ENCODE measurements around the gene PUM1.
"Not testable (repeated sequence)": the region's sequence is repeated elsewhere in the genome, so short reads cannot be mapped to it uniquely, and the experiment has no call there.

The PUM1 gene

GRCh38 chr1:30990591-30990990 lies 74.9 kb downstream of the PUM1 start:
- no peak for DNase-seq

GRCh38 chr1:30988045-30988444 lies 77.5 kb downstream of the PUM1 start:
- DNase-seq, result no peak

- no peak for DNase-seq
Observed at GRCh38 chr1:30986755-30987154, 78.8 kb downstream of the PUM1 start.

- no peak for DNase-seq
Observed at GRCh38 chr1:30984991-30985503, 80.5 kb downstream of the PUM1 start.

GRCh38 chr1:30984165-30984889 lies 81.2 kb downstream of the PUM1 start:
- DNase-seq, result peak in 1 of 2 donors; percentile 24

- DNase-seq, result peak in 1 of 2 donors; percentile 22
Observed at GRCh38 chr1:30982937-30983336, 82.6 kb downstream of the PUM1 start.

- DNase-seq, result no peak
Observed at GRCh38 chr1:30982431-30982830, 83.1 kb downstream of the PUM1 start.

GRCh38 chr1:30981172-30981571 lies 84.3 kb downstream of the PUM1 start:
- no peak for DNase-seq

- DNase-seq, result no peak
Observed at GRCh38 chr1:30977511-30977910, 88.0 kb downstream of the PUM1 start.

GRCh38 chr1:30977105-30977504 lies 88.4 kb downstream of the PUM1 start:
- DNase-seq, result no peak

GRCh38 chr1:30976143-30976542 lies 89.4 kb downstream of the PUM1 start:
- DNase-seq, result no peak

- DNase-seq, result no peak
Observed at GRCh38 chr1:30975217-30975616, 90.3 kb downstream of the PUM1 start.

GRCh38 chr1:30974536-30974935 lies 91.0 kb downstream of the PUM1 start:
- DNase-seq, result no peak

- DNase-seq, result not testable (repeated sequence)
Observed at GRCh38 chr1:30972349-30972748, 93.2 kb downstream of the PUM1 start.

GRCh38 chr1:30971496-30971895 lies 94.0 kb downstream of the PUM1 start:
- no peak for DNase-seq

GRCh38 chr1:30969903-30970302 lies 95.6 kb downstream of the PUM1 start:
- DNase-seq, result no peak

GRCh38 chr1:30968220-30968971 lies 97.1 kb downstream of the PUM1 start:
- DNase-seq, result no peak

GRCh38 chr1:30966690-30967369 lies 98.7 kb downstream of the PUM1 start:
- no peak for DNase-seq

- peak in 1 of 2 donors; percentile 20 for DNase-seq
Observed at GRCh38 chr1:30965924-30966599, 99.5 kb downstream of the PUM1 start.

GRCh38 chr1:30964706-30965105 lies 100.8 kb downstream of the PUM1 start:
- DNase-seq, result no peak

GRCh38 chr1:30962609-30963508 lies 102.7 kb downstream of the PUM1 start:
- DNase-seq, result no peak

Data from hippocampal formation (tissue), 2 donors.